Stimulated activated CD8-positive, alpha-beta memory T cell treated with anti-CD3 and anti-CD28 coated beads, Interleukin-12 subunit alpha, Interleukin-12 subunit beta, amount 100 ng/mL, for 4 hours (primary cell): ENCODE data around the gene ZFTA.
A peak's percentile ranks its signal among the peaks of the same experiment; 100 is the strongest.
"Not testable (repeated sequence)": the region's sequence is repeated elsewhere in the genome, so short reads cannot be mapped to it uniquely, and the experiment has no call there.

ENCODE experiments used
- DNase-seq: peaks from one replicate; pipeline ENCODE4 v3.0.0-alpha.2; 2020; ENCODE audit warnings: low read depth

The ZFTA gene

DNA sequence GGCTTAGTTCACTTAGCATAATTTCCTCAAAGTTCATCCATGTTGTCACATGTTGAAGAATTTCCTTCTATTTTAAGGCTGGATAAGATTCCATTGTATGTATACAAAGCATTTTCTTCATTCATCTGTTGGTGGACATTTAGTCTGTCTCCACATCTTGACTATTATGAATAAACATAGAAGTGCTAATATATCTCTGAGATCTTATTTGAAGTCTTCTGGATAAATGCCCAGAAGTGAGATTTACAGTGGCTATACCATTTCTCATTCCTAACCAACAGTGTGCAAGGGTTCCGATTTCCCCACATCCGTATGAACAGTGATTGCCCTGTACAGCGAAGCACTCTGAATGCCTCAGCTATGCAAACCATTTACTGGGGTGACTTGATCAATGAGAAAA, 6.6 kb upstream of the ZFTA start:
- no peak for DNase-seq

DNA sequence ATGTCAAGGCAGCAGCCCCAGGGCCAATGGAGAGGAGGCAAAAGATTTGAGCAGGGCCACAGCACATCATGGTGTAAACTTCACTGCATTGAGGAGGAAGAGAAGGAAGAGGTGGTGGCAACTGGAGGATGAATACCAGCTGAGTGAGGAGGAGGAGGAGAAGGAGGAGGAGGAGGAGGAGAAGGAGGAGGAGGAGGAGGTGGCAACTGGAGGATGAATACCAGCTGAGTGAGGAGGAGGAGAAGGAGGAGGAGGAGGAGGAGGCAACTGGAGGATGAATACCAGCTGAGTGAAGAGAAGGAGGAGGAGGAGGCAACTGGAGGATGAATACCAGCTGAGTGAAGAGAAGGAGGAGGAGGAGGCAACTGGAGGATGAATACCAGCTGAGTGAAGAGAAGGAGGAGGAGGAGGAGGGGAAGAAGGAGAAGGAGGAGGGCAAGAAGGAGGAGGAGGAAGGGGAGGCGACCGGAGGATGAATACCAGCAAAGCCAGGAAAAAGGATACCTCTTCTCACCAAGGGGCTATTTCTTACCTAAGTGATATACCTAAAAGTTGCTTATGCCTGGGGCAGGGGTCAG, 3.3 kb upstream of the ZFTA start:
- DNase-seq, result not testable (repeated sequence)

DNA sequence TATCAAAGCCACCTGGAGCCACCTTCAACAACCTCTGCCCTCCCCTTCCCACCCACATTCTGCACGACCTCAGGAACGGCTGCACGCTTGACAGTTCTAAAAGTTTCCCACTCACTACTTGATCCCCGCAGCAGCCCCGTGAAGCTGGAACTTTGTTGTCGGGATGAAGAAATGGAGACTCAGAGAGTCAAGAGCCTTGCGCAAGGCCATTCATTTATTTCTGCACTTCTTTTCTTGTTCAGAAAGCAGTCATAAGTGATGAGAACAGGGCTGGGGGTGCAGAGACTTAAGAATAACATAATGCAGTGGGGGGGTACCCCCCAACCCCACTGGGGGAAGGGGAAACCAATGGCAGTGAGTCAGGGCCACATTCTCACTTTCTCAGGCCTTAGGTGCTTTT, 2.2 kb upstream of the ZFTA start:
- DNase-seq, result no peak

DNA sequence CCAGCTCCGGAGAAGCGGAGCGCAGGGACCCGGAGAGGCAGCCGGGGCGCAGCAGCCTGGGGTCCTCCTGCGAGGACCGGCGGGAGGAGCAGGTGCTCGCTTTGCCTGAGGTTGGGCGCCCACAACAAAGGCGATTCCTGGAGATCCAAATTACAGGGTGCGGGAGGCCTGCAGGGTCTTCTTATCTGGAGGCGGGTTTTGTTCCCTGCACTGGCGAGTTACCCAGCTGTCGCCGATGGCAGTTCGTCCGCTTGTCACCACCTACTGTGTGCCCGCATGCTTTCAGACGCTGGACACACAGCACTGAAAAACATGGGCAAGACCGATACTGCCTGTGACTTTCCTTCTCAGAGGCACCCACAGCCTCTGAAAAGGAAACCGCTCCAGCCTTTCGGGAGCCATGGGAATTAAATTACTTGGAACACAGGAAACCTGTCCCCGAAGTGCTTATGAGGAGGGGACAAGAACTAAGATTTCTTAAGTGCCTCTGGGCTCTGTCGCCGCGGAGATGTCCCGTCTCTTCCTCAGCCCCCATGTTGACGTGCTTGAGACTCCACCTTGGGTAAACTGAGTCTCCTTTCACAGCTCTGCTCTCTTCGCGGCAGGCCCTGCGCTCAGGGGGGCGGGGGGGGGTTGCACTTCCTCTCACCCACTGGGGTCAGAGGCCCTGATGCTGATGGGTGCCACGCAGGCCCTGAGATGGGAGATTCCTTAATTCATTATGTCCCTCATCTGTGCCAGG, 1.3 kb upstream of the ZFTA start:
- no peak for DNase-seq

DNA sequence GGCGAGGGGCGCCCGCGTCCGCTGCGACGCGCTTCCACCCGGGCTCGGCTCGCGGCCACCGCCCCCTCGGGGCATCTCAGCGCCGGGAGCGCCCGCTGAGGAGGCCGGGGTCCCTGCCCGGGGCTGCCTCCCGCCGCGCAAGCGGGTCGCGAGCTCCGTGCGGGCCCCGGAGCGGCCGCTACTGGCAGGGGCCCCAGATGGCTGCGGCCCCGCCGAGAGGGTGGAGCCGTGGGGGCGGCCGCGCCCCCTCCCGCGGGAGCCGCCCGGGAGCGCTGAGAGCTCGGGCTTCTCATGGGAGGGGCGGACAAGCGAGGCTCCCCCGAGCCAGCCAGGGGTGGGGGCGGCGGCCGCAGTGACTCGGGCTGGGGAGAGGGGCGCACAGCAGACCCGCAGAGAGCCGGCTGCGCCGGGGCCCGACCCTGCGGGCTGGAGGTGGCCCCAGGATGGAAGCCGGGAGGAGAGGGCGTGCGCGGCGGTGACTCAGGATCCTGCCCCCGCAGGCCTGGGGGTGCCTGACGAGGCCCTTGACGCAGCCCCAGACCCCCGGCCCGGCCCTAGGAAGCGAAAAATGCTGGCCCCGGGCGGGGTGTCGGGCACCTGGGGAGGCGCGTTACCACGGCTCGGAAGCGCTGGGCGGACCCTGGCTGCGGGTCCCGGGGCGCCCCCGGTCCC, 603 bp upstream of the ZFTA start:
- DNase-seq, result peak; percentile 39

DNA sequence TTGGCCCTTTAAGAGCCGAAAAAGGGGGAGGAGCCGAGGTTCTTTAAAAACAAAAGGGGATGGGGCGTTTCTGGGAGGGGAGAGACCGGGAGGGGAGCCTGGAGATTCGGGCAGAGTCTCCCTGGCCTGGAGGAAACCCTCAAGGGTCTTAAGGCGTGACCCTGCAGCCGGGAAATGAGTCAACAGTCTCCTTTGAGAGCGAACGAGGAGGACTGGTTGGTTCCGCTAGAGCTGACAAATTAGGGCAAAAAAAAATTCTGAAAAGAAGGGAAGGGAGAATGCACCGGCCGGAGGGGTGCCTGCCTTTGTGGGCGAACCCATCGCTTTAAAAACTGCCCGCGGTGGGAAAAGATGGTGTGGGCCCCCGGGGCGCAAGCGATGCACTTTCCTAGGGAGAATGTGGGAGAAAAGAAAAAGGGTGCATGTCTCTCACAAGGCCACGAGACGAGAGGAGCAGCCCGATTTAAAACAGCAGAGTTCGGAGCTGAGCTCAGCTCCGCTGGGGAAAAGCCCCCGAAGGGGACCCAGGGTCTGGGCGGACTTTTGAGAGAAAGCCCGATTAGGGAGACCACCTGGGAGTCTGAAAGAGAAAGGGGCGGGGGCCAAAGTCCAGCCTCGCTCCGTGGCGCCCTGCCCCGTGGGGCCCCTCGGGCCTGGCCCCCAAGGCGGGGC, 874 bp downstream of the ZFTA start:
- peak; percentile 13 for DNase-seq

DNA sequence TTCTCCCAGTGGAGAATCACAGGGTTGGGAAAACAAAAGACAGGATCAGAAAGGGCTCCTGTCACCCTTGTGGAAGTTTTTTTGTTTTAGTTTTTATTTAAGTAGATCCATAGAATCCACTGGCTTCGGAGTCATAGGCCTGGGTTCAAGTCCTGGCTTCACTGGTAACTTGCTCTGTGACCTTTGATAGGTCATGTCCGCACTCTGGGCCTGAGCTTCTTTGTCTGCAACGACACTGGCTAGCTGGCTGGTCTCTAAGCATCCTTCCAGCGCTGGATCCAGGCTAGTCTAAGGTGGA, 1.4 kb downstream of the ZFTA start:
- no peak for DNase-seq

DNA sequence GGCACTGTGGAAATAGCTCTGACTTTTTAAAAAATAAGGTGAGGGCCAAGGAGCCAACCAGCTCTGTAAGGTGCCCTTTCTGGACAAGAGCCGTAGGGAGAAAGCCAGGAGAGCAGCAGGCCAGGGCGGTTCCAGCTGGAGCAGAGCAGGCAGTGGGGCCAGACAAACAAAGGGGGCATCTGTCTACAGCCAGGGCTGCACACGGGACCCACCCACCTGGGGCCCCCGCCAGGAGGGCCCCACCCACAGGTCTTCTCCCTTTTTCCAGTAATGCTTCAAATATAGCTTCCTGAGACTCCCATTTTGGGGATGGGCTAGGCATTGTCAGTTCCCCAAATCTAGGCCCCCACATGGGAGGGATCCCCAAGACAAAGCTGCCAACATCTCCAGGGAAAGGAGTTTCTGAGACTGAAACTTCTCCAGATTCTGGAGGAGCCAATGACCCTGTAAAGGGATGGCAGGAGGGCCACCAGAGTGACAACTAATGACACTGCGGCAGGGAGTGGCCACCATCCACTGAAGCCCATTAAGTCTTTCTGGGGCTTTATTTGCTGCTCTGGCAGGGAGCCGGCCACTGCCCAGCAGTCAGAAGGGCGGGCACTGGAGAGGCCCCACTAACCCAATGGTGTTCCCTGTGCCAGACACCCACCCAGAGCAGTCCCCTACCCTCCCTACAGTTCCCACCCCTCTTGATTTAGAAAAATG, 1.9 kb downstream of the ZFTA start:
- DNase-seq, result no peak

DNA sequence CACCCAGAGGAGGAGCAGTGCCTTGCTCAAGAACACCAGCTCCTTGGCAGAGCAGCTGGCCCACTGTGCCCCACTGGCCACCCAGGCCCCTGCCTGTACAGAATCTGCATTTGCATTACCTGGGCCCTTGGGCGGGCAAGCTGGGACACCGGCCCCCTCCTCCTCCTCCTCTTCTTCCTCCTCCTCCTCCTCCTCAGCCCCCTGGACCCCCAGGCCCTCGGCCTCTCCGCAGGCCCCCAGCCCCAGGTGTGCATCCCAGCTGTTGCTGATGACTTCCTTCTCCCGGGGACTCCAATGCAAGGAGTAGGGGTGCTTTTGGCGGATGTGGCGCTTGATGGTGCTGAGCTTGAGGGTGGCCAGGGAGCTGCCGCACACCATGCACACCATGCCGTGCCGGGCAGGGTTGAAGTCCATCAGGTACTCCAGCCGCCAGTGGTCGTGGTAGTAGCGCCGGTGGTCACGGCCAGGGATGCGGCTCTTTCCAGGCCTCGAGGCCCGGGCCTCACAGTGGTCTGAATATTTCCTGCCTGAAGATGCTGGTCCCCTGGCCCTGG, 2.8 kb downstream of the ZFTA start:
- DNase-seq, result no peak

DNA sequence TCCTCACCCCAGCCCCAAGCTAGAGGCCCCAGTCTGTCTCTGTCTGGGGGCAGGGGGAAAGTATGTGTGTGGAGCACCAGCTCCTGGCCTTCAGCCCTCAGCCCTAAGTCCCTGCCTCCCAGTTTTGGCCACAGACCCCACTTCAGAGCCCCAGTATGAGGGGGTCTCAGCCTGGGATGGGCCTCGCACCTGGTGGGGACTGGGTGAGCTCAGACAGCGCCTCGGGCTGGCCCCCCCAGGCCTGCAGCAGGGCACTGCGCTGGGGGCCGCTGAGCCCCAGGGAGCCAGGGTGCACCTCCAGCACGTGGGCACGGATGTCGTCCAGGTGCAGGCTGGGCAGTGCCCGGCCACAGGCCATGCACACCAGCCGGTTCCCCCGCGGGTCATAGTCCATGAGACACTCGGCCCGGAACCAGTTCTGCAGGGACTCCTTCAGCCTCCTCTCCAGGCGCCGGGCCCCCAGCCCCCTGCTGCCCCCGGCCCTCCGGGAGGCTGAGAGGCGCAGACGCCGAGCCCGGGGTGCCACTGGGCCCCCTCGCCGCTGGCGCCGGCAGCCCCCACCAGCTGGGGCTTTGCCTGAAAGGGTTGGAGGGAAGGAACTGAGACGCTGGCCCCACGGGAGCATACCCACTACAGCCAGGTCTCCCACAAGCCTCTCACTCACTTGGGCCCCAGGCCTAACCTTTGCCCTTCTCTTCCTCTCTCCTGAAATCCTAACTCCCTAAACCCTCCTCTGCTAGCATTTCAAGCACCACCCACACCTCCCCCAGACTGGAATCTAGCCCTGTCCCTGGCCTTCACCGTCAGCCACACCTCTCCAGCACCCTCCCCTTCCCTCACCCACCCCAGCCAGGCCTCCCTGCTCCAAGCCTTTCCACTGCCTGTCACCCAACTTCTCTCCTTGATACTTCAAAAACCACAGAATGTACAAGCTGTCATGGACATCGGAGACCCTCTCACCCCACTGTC, 3.6 kb downstream of the ZFTA start:
- DNase-seq, result no peak

DNA sequence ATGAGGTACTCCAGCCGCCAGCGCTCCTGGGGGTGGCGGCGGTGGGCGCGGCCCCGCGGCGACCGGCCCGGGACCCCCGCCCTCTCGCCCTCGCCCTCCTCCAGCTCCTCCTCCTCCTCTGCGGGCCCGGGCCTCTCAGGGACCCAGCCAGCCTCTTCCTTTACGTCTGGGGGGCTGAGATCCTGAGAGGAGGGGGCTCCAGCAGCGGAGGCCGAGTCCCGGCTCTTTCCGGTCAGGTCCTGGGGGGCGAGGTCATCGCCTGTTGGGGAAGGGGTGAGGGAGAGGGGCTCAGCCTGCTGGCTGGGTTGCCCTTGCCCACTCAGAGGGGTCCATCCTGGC, 4.3 kb downstream of the ZFTA start:
- no peak for DNase-seq

DNA sequence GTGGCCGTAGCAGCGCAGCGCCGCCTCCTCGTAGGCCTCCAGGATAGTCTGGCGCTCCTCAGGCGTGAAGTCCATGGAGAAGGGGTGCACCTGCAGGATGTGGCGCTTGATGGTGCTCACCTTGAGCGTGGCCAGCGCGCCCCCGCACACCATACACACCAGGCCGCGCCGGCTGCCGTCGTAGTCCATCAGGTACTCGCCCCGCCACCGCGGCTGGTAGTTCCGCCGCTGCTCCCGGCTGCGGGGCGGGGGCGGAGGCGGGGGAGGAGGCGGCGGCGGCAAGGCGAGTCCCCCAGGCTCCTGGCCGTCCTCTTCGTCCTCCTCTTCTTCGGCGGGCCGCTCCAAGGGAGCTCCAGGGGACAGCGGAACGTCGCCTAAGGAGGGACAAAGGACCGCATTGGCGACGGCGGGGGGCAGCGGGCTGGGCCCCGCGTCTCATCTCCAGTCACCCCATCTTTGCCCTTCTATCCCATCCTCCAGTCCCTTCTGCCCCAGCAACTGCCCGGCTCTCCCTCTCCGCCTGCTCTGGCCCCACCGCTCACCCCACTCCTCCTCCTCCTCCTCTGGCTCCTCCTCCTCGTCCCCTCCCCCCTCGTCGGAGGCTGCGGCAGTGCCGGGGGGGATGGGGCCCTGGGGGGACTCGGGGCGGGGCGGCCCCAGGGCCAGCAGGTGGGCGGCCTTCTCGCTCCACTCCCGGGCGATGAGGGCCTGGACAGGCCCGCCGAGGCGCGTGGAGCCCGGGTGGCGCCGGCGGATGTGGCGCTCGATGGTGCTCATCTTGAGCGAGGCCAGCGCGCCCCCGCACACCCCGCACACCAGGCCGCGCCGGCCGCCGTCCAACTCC, 4.9 kb downstream of the ZFTA start:
- no peak for DNase-seq

DNA sequence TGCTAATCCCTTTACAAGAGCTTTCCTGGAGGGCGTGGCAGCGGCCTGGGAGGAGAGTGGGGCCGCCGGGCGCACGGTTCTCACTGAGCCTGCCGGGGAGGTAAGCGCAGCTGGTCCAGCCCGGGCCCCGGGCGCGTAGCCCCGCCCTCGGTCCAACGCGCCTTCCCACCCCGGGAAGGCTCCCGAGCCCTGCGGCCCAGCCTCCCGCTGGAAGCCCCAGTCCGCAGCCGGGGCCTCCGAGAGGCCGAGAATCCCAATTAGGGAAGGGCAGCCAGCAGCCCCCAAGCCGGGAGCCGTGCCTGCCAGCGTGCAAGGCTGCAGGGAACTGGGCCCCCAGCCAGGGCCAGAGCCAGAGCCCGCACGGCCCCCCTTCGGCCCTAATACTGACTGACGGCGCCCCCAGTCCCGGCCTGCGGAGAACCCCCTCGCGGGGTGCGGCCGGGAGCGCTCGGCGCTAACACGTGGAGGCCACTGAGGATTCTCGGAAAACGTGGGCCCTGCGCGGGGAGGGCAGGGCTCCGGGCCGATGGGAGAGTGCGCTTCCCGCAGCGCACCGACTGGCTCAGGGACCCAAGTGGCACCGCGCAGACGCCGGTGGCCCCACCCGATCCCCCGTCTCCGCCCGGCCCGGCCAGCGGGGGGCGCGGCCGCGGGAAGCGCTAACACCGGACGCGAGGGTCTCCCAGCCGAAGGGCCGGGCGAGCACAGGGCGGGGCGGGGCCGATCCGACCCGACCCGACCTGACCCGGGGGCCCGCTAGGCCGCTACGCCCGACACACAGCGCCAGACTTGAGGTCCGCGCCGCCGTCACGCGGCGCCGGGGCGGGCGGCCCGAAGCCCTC, 5.7 kb downstream of the ZFTA start:
- DNase-seq, result no peak

DNA sequence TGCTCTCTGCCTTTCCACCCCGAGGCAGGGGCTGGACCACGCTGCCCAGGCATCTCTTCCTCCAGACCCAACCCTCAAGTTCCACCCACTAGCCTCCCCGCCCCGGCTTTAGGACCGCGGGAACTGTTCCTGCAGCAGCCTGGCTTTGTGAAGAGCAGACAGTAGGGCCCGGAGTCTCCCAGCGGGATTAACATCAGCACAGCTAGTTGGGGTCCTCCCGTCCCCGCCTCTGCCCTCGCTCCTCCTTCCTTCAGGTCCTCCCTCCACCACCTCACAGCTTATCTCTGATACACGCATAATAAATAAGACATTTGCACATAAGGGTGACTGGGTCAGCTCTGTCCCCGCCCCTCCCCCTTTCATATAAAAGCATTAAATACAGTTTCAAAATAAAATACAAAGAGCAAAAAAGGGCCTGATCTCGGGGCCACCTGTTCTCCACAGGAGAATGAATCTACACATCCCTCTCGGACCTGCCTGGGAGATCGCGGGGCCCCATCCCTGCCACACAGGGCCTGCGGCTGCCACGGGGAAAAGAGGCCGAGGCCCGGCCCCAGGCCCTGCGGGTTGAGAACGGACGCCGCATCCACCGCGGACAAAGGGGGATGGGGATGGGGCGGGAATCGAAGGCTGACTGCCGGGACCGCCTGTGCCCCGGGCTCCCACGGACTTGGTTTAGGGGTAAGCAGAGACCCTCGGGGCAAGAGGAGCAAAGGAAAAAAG, 6.5 kb downstream of the ZFTA start:
- DNase-seq, result no peak

DNA sequence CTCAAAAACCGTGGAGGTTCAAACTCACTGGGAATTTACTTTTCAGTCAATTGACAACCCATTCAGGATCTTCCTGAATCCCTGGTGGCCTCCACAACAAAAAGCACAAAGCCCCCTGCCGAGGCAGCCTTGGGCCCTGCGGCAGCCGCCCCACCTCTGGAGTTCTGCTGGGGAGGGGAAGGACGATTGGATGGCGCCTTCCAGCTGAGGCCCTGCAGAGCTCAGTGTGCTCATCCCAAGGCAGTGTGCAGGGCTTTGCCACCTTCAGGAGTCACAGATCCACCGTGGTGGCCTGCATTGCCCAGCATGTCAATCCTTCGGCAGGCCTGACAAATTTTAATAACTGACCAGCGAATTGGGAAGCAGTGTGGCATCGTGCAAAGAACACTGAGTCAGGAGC, 7.4 kb downstream of the ZFTA start:
- no peak for DNase-seq

DNA sequence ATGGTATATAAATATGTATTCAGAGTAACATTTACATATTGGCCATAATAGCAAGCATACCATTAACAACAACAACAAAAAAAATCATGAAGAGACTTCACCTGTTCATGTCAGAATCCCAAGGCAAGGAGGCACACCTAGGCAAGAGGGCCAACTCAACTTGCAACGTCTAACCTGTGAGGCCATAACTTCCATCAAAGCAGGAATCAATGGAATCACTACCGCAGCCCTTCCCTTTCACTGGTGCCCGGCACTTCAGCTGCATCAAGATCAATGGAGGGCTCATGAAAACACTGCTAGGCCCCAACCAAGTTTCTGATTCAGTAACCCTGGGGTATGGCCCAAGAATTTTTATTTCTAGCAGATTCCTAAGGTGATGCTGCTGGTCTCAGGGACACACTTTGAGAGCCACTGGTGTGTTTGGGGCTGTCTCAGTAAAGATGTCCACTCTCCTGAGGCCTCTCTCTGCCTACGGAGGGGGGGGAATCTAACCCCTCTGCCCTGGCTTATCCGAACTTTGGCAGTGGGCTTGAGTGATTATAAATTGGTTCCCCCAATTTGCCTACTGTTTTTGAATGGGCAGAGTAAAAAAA, 8.0 kb downstream of the ZFTA start:
- DNase-seq, result no peak

DNA sequence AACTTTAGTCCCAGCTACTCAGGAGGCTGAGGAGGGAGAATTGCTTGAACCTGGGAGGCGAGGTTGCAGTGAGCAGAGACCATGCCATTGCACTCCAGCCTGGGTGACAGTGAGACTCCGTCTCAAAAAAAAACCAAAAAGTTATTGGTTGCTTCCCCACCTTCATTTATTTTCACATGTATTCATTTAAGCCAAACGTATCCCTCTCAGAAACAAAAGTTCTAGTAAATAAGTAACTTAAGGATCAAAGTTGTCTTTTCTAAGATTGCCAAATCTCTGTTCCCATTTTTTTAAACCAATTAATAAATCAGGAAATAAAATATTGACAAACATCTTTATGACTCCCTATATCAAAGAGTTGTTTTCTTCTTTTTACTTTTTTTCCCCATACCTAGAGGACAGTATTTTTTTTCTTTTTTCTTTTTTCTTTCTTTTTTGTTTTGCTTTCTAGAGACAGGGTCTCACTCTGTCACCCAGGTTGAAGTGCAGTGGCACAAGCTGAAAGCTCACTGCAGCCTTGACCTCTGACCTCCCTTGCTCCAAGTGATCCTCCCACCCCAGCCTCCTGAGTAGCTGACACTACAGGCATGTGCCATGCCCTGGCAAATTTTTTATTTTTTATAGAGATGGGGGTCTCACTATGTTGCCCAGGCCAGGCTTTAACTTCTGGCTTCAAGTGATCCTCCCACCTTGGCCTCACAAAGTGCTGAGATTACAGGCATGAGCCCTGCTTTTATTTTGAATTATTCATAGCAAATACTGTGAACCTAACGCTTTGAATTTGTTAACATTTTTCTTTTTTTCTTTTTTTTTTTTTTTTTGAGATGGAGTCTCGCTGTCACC, 11.4 kb downstream of the ZFTA start:
- no peak for DNase-seq
